Hematopoietic multipotent progenitor cell treated with erythropoietin and hydrocortisone succinate and interleukin-3 and kit ligand, for 8 days (in vitro differentiated cells): ENCODE data around the gene CD99L2.
A peak's percentile ranks its signal among the peaks of the same experiment; 100 is the strongest.
"Not testable (repeated sequence)": the region's sequence is repeated elsewhere in the genome, so short reads cannot be mapped to it uniquely, and the experiment has no call there.

Experiments used
- DNase-seq: peaks from one replicate; pipeline ENCODE4 v3.0.0-alpha.2; 2015

Gene CD99L2

GRCh38 chrX:150893936-150894335 lies 4.5 kb downstream of the CD99L2 start:
- DNase-seq, result no peak

GRCh38 chrX:150889131-150889530 lies 9.3 kb downstream of the CD99L2 start:
- no peak for DNase-seq

GRCh38 chrX:150887906-150888465 lies 10.5 kb downstream of the CD99L2 start:
- DNase-seq, result no peak

GRCh38 chrX:150887268-150887667 lies 11.2 kb downstream of the CD99L2 start:
- DNase-seq, result not testable (repeated sequence)

DNA sequence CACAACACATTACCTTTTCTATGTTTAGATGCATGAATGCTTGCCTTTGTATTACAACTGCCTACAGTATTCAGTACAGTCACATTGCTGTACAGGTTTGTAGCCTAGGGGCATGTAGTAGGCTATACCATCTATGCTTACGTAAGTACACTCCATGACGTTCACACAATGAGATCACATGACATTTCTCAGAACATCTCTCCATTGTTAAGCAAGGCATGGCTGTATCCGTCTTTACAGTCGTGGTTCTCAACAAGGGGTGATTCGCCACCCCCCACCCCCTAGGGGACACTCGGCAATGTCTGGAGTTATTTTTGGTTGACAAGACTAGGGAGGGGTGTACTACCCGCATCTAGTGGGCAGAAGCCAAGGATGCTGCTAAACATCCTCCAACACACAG lies 12.1 kb downstream of the CD99L2 start:
- no peak for DNase-seq

DNA sequence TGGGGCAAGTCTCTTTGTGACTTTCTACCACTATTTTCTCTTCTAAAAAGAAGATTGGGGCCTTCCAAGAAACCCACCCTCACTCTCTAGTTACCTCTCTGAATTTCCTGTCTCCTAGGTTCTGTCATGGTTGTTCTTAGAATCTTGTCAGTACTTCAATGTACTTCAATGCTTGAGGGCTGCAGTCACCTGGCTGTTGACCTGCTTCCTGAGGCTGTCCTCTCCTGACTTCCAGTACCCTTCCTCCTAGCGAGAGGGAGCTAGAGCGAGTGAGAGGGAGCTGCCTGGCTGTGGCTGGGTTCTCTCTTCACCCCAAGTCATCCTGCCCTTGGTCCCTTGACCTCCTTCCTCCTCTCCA lies 17.7 kb downstream of the CD99L2 start:
- DNase-seq, result no peak

DNA sequence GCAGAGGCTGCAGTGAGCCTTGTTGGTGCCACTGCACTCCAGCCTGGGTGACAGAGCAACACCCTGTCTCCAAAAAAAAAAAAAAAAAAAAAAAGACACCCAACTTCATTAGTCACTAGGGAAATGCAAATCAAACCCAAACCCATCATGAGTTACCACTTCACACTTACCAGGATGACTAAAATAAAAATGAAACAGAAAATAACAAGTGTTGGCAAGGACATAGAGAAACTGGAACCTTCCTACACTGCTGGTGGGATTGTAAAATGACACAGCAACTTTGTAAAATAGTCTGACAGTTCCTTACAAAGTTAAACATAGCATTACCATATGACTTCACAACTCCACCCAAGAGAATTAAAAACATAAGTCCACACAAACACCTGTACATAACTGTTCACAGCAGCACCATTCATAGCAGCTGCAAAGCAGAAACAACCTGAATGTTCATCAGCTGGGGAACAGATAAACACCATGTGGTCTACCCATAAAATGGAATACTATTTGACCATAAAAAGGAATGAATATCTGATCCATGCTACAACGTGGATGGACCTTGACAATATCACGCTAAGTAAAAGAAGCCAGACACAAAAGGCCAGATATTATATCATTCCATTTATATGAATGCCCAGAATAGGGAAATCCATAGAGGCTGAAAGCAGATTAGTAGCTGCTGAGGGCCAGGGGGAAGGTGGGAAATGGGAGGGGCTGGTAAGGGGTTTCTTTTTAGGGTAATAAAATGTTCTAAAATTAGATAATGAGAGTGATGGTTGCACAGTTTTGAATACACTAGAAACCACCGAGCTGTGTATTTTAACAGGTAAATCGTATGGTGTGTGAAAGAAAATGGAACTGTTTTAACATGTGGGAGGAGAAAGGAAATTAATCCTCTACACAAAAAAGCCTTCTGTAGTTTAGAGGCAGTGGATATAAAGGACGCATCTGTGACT lies 18.3 kb downstream of the CD99L2 start:
- DNase-seq, result no peak

- not testable (repeated sequence) for DNase-seq
These were observed 22.8 kb downstream of the CD99L2 start for GRCh38 chrX:150875621-150876020.

DNA sequence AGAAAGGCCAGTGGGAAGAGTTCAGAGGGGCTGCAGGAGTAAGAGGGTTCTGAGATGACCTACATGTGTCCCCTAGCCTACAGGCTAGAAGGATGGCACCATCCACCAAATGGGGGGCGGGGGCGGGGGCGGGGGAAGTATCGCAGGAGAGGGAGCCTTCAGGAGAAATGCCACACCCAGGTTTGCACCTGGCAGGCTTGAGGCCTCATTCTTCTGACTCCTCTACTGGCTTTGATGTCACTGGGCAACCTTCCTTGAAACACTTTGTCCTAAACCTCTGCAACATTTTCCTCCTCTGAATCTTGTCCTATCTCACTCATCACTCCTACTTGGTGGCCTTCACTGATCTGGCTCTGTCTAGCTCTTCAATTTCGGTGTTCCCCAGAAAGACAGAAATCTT lies 24.0 kb downstream of the CD99L2 start:
- DNase-seq, result no peak

GRCh38 chrX:150873616-150874015 lies 24.9 kb downstream of the CD99L2 start:
- DNase-seq, result no peak

- no peak for DNase-seq
These were observed 25.6 kb downstream of the CD99L2 start for GRCh38 chrX:150872773-150873336.

- DNase-seq, result peak; percentile 4
These were observed 27.1 kb downstream of the CD99L2 start for GRCh38 chrX:150871341-150871811.

- DNase-seq, result no peak
These were observed 27.8 kb downstream of the CD99L2 start for GRCh38 chrX:150870487-150871340.

GRCh38 chrX:150870029-150870428 lies 28.4 kb downstream of the CD99L2 start:
- no peak for DNase-seq

GRCh38 chrX:150869450-150869849 lies 29.0 kb downstream of the CD99L2 start:
- DNase-seq, result no peak

- no peak for DNase-seq
These were observed 29.8 kb downstream of the CD99L2 start for GRCh38 chrX:150868625-150869024.

DNA sequence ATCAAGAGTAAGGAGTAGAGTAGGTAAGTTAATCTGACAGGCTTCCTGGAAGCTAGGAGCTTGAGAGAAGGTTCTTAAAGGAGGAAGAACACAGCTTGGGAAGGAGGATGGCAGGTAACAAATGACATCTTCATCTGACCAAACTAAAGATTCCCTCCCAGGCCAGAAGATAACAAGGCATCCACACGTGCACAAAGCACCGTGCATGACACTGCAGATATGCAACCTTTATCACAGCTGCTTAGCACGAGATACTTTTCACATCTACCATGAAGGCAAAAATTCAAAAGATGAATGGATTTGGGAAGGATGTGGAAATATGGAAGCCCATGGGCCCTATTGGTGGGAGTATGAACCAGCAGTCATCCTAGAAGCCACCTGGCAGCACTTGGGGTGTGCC lies 34.3 kb downstream of the CD99L2 start:
- DNase-seq, result no peak

DNA sequence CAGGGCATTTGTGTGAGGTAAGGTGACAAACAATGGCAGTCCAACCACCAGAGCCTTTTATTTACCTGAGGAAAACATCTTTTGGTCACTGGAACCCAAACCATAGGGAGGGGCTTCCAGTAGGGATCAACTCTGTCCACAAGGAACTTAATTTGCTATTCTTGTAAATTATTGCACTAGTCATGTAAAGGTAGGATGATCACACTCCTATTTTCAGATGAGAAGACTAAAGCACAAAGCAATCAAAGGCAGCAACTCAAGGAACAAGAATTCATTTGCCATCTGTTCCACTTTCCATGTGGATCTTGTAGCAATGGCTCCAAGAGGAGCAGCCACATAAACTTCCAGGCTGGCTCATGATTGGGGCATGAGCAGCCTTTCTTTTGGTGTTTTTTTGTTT lies 35.3 kb downstream of the CD99L2 start:
- no peak for DNase-seq

DNA sequence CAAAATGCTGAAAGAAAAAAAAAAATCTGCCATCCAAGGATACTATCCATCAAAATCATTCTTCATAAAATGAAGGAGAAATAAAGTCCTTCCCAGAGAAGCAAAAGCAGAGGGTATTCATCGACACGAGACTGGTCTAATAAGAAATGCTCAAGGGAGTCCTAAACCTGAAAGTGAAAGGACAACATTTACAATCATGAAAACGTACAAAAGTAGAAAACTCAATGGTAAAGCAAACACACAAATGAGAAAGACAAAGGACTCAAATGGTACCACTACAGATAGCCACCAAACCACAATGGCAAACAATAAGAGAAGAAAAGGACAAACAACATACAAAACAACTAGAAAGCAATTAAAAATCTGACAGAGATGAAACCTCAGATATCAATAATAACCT lies 41.0 kb downstream of the CD99L2 start:
- DNase-seq, result no peak

DNA sequence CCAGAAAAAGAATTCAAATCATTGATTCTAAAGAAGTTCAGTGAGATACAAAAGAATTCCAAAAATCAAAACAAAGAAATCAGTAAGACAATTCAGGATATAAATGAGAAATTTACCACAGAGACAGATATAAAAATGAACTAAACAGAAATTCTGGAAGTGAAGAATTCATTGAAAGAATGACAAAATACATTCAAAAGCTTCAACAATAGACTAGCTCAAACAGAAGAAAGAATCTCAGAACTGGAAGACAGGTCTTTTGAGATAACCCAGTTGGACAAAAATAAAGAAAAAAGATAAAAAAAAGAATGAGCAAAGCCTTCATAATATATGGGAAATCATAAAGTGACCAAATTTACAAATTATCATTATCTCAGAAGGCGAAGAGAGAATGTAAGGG lies 41.7 kb downstream of the CD99L2 start:
- no peak for DNase-seq

GRCh38 chrX:150856101-150856500 lies 42.4 kb downstream of the CD99L2 start:
- no peak for DNase-seq

GRCh38 chrX:150854856-150855255 lies 43.6 kb downstream of the CD99L2 start:
- DNase-seq, result no peak
